ENCODE data around the gene PRKAR1A. TPM values are rescaled to one million over a fixed set of nuclear protein-coding genes. Genes with fewer than 3 reads are reported as not detected.

The PRKAR1A gene
- 226 and 248 TPM in 2 replicates for total RNA-seq

GRCh38 chr17:68512247-68512959, at the start of gene PRKAR1A:
PRKAR1A (plus strand) TSS chr17:68512430; CDS start chr17:68515400, 2,970 bp downstream.
- DNase-seq (ENCODE audit: low read depth) (peak; percentile 87), FAIRE-seq (no peak)
- H3K4me3 ChIP-seq (ENCODE audit: low read depth, low read length): peak within 1 kb of the TSS; percentile 90
- H3K27me3 ChIP-seq (ENCODE audit: control insufficient read depth, insufficient read depth, low read length): no peaks in the 10 kb centered on the region
- TF ChIP-seq CTCF (IDR thresholded peaks at IDR 0.05; ENCODE audit: insufficient read depth, low read length, severe bottlenecking): peak; percentile 3
- H3K36me3 ChIP-seq (ENCODE audit: control insufficient read depth, insufficient read depth, low read length): peaks cover 4% of the 10 kb centered on the region

GRCh38 chr17:68463211-68464019, 48.8 kb upstream of the PRKAR1A start:
- H3K27me3 ChIP-seq (ENCODE audit: control insufficient read depth, insufficient read depth, low read length): no peaks in the 10 kb centered on the region
- FAIRE-seq (no peak), DNase-seq (ENCODE audit: low read depth) (no peak)
- H3K36me3 ChIP-seq (ENCODE audit: control insufficient read depth, insufficient read depth, low read length): no peaks in the 10 kb centered on the region
- no peak for TF ChIP-seq CTCF (IDR thresholded peaks at IDR 0.05; ENCODE audit: insufficient read depth, low read length, severe bottlenecking)
- H3K4me3 ChIP-seq (ENCODE audit: low read depth, low read length): no peak overlapping the region

GRCh38 chr17:68468334-68468733, 43.9 kb upstream of the PRKAR1A start:
- DNase-seq (ENCODE audit: low read depth) (no peak), FAIRE-seq (no peak)
- Histone ChIP-seq H3K36me3 (ENCODE audit: control insufficient read depth, insufficient read depth, low read length) (no peaks in the 10 kb centered on the region), H3K4me3 (ENCODE audit: low read depth, low read length) (no peak overlapping the region), H3K27me3 (ENCODE audit: control insufficient read depth, insufficient read depth, low read length) (peaks cover 1% of the 10 kb centered on the region)
- no peak for TF ChIP-seq CTCF (IDR thresholded peaks at IDR 0.05; ENCODE audit: insufficient read depth, low read length, severe bottlenecking)

- H3K36me3 ChIP-seq (ENCODE audit: control insufficient read depth, insufficient read depth, low read length): no peaks in the 10 kb centered on the region
- H3K4me3 ChIP-seq (ENCODE audit: low read depth, low read length): no peak overlapping the region
- DNase-seq (ENCODE audit: low read depth) (no peak), FAIRE-seq (no peak)
- TF ChIP-seq CTCF (IDR thresholded peaks at IDR 0.05; ENCODE audit: insufficient read depth, low read length, severe bottlenecking): no peak
- H3K27me3 ChIP-seq (ENCODE audit: control insufficient read depth, insufficient read depth, low read length): peaks cover 1% of the 10 kb centered on the region
Measured at GRCh38 chr17:68468788-68469187, 43.4 kb upstream of the PRKAR1A start.

- Histone ChIP-seq H3K27me3 (ENCODE audit: control insufficient read depth, insufficient read depth, low read length) (peaks cover 1% of the 10 kb centered on the region), H3K36me3 (ENCODE audit: control insufficient read depth, insufficient read depth, low read length) (no peaks in the 10 kb centered on the region)
- no peak for FAIRE-seq
Measured at GRCh38 chr17:68470961-68471360, 41.3 kb upstream of the PRKAR1A start.

More at GRCh38 chr17:68470961-68471360, 41.3 kb upstream of the PRKAR1A start:
- no peak for TF ChIP-seq CTCF (IDR thresholded peaks at IDR 0.05; ENCODE audit: insufficient read depth, low read length, severe bottlenecking)
- no peak for DNase-seq (ENCODE audit: low read depth)
- no peak overlapping the region for H3K4me3 ChIP-seq (ENCODE audit: low read depth, low read length)
